A673 (cell line): ENCODE results near the gene CHN1. TPM values are rescaled to one million over a fixed set of nuclear protein-coding genes. Genes with fewer than 3 reads are reported as not detected.

Experiments used
- BruUV-seq: library from RNA; stranded (reverse); fragments of 400-500 nt; replicated peaks from 2 replicates; lab custom pipeline; 2021; lab: Mats Ljungman, UMichigan
- CTCF ChIA-PET: fragments of 300-600 bp; sonication (Branson Sonifier 250); formaldehyde crosslinking; loops from one replicate; lab custom pipeline; 2022; ENCODE audit warnings: antibody characterized with exemption; lab: Charles Lee
- POLR2A ChIA-PET: fragments of 300-600 bp; sonication (Branson Sonifier 250); formaldehyde crosslinking; loops from one replicate; lab custom pipeline; 2022; ENCODE audit warnings: antibody characterized with exemption; ENCODE audit not compliant: low non-redundant PET; lab: Charles Lee
- DNase-seq: peaks from one replicate; pipeline ENCODE4 v3.0.0-alpha.2; 2015; ENCODE audit warnings: low spot score
- H3K27ac ChIP-seq: fragments of 200-600 bp; sonication (generic); 2 replicates; pipeline ENCODE4 v1.5.1; 2016; ENCODE audit warnings: mixed run types, low read depth, mild to moderate bottlenecking, mixed read lengths, antibody characterized with exemption, low read length; ENCODE audit not compliant: poor library complexity, severe bottlenecking
- H3K27me3 ChIP-seq: fragments of 200-600 bp; sonication (generic); replicated peaks from 2 replicates; pipeline ENCODE4 v1.6.1; 2017; ENCODE audit warnings: mixed run types, low read depth, mild to moderate bottlenecking, mixed read lengths, antibody characterized with exemption, low read length; ENCODE audit not compliant: insufficient read depth, poor library complexity
- H3K36me3 ChIP-seq: fragments of 200-600 bp; sonication (generic); 2 replicates; pipeline ENCODE4 v1.6.1; 2016; ENCODE audit warnings: mixed run types, mild to moderate bottlenecking, mixed read lengths, antibody characterized with exemption, low read length; ENCODE audit not compliant: insufficient read depth, poor library complexity, severe bottlenecking
- H3K4me1 ChIP-seq: fragments of 200-600 bp; sonication (generic); 2 replicates; pipeline ENCODE4 v1.6.1; 2017; ENCODE audit warnings: mixed run types, mild to moderate bottlenecking, mixed read lengths, antibody characterized with exemption, low read length; ENCODE audit not compliant: insufficient read depth, poor library complexity, severe bottlenecking
- H3K4me3 ChIP-seq: fragments of 200-600 bp; sonication (generic); 2 replicates; pipeline ENCODE4 v1.5.1; 2016; ENCODE audit warnings: low read depth, mixed run types, mild to moderate bottlenecking, mixed read lengths, low read length; ENCODE audit not compliant: poor library complexity, severe bottlenecking
- H3K9me3 ChIP-seq: fragments of 200-600 bp; sonication (generic); 2 replicates; pipeline ENCODE4 v1.6.1; 2016; ENCODE audit warnings: mixed run types, low read depth, mild to moderate bottlenecking, mixed read lengths, antibody characterized with exemption, low read length; ENCODE audit not compliant: poor library complexity, severe bottlenecking
- CTCF ChIP-seq: fragments of 300-800, 200-600 bp; sonication (generic); conservative IDR thresholded peaks from 2 replicates; pipeline ENCODE4 v1.5.1; 2017; ENCODE audit warnings: low read depth, mild to moderate bottlenecking, antibody characterized with exemption, low read length, moderate library complexity, mixed read lengths
- EZH2 ChIP-seq: fragments of 200-600 bp; sonication (generic); IDR thresholded peaks from 2 replicates; pipeline ENCODE4 v1.6.1; 2017; ENCODE audit warnings: borderline replicate concordance, low read depth, mild to moderate bottlenecking, mixed read lengths, antibody characterized with exemption, low read length; ENCODE audit not compliant: poor library complexity, severe bottlenecking
- intact Hi-C: fragments of 100-400 bp; cut with micrococcal nuclease; formaldehyde crosslinking; loops from one replicate; pipeline ENCODE4 v1.10.0; 2022; ENCODE audit not compliant: unreplicated experiment
- total RNA-seq: library from RNA; stranded (reverse); gene quantifications from 2 replicates; pipeline ENCODE4 v1.2.3, GENCODE V29; 2021

CHN1 gene
- total RNA-seq, 1 experiment from 2014 or later: 11.3 TPM

GRCh38 chr2:174868878-174869277 lies 136.3 kb downstream of the CHN1 start:
- Histone ChIP-seq H3K27me3 (no peaks in the 10 kb centered on the region), H3K4me3 (no peak overlapping the region), H3K27ac (no peak overlapping the region), H3K36me3 (no peaks in the 10 kb centered on the region), H3K4me1 (no peaks in the 10 kb centered on the region), H3K9me3 (no peaks in the 10 kb centered on the region)
- intact Hi-C loops: no loop called here
- POLR2A ChIA-PET: no interaction called here
- DNase-seq: no peak
- CTCF ChIA-PET: no interaction called here
- BruUV-seq: no TSS peak
- TF ChIP-seq EZH2 (no peak), CTCF (no peak)

GRCh38 chr2:174866421-174866820 lies 138.8 kb downstream of the CHN1 start:
- BruUV-seq: no TSS peak
- Histone ChIP-seq H3K9me3 (no peaks in the 10 kb centered on the region), H3K4me3 (no peak overlapping the region), H3K4me1 (no peaks in the 10 kb centered on the region), H3K27me3 (no peaks in the 10 kb centered on the region), H3K27ac (no peak overlapping the region), H3K36me3 (no peaks in the 10 kb centered on the region)
- no peak for TF ChIP-seq CTCF
- no peak for TF ChIP-seq EZH2
- CTCF ChIA-PET: no interaction called here
- intact Hi-C loops: no loop called here
- POLR2A ChIA-PET: no interaction called here
- DNase-seq: no peak

GRCh38 chr2:174863183-174863582 lies 142.0 kb downstream of the CHN1 start:
- H3K36me3 ChIP-seq: no peaks in the 10 kb centered on the region
- no TSS peak for BruUV-seq
- ChIA-PET CTCF (no interaction called here), POLR2A (no interaction called here)
- H3K4me3 ChIP-seq: no peak overlapping the region
- DNase-seq: no peak
- TF ChIP-seq EZH2 (no peak), CTCF (no peak)
- no peaks in the 10 kb centered on the region for H3K27me3 ChIP-seq
- H3K9me3 ChIP-seq: no peaks in the 10 kb centered on the region
- no peaks in the 10 kb centered on the region for H3K4me1 ChIP-seq
- no peak overlapping the region for H3K27ac ChIP-seq
- intact Hi-C loops: no loop called here
